Hematopoietic multipotent progenitor cell treated with erythropoietin and hydrocortisone succinate and interleukin-3 and kit ligand, for 4 days (in vitro differentiated cells): Measurements from ENCODE around the gene UQCR10.

Source experiments
- DNase-seq: peaks from one replicate; pipeline ENCODE4 v3.0.0-alpha.2; 2015

UQCR10 gene

GRCh38 chr22:29799217-29799680 lies 32.1 kb downstream of the UQCR10 start:
- DNase-seq: peak; percentile 88

DNA sequence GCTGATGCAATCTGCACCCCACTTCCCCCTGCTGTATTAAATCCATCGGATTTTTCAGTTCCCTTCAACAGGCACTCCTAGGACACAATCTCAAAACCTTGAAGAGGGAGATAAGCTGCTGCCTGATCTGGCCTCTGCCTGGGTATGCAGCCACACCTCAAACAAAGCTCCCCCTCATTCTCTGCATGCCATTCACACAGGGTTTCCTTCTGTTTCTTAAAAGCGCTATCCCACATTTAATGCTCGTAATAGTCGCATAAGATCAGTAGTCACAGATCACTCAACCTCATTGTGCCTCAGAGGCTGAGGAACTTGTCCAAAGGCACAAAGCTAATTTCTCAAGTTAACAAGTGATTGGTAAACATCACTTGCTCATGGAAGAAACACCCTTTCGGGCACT lies 34.0 kb downstream of the UQCR10 start:
- DNase-seq: no peak

DNA sequence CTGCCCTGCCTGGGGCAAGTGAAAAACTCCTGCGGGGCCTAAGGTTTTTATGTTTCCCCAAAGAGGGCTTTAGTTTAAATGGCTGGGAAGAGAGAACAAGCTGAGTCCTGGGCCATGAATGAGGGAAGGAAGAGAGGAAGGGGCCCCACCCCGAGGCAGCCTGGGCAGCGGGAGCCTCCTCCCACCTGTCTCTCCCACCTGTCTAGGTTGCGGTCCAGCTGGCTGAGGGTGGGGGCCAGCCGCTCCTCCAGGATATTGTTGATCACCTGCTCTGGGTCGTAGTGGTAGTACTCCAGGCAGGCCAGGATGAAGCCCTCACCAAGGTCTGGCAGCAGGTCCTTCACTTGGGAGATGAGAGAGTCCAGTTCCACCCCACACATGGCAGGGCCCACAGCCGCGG lies 34.6 kb downstream of the UQCR10 start:
- DNase-seq: no peak

DNA sequence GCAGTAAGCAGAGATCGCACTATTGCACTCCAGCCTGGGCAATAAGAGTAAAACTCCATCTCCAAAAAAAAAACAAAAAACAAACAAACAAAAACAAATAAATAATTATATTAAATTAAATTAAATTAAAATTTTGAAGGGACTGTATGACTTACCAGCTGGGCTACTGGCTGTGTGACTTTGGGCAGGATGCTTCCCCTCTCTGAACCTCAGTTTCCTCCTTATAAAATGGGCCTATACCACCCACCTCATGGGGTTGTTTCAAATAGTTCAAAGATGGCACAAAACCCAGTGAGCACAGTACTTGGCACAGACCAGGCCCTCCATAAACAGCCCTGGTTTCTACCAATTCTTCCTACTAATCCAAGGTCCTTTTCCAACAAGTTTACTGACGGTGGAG lies 36.0 kb downstream of the UQCR10 start:
- no peak for DNase-seq

- DNase-seq: no peak
These were observed 37.8 kb downstream of the UQCR10 start for GRCh38 chr22:29804985-29805384.

DNA sequence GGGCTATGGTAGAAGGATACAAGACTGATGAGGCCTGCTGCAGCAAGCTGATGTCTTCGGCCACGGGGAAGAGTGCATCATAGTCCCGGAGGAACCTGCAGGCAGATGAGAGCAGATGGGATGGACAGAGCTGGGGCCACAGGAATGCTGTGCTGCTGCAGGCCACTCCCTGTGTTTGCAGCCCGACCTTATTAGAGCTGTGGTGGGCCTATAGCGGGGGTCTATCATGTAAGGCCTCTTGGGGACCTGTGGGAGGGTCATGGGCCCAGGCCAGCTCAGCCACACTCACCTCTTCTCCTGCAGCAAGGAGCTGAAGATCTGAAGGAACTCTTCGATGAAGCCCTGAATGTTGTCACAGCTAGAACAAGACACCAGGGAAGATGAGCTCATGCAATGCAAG lies 39.0 kb downstream of the UQCR10 start:
- no peak for DNase-seq

GRCh38 chr22:29810216-29810615 lies 43.0 kb downstream of the UQCR10 start:
- no peak for DNase-seq

GRCh38 chr22:29811377-29811776 lies 44.2 kb downstream of the UQCR10 start:
- no peak for DNase-seq

DNA sequence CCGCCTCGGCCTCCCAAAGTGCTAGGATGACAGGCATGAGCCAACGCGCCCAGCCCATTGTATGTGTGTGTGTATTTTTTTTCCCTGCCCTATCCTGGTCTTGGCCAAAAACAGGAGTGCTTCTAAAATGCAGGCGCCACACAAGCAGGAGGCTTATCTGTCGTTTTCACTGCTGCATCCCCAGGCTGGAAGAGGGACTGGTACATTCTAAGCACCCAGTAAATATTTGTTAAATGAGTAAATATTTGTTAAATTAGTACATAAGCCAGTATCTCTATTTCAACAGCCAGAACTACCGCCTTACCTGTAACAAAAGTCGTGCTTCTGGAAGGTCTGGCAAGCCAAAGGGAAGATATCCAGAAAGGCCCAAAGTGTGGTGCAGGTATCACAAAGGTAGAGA lies 46.0 kb downstream of the UQCR10 start:
- no peak for DNase-seq

DNA sequence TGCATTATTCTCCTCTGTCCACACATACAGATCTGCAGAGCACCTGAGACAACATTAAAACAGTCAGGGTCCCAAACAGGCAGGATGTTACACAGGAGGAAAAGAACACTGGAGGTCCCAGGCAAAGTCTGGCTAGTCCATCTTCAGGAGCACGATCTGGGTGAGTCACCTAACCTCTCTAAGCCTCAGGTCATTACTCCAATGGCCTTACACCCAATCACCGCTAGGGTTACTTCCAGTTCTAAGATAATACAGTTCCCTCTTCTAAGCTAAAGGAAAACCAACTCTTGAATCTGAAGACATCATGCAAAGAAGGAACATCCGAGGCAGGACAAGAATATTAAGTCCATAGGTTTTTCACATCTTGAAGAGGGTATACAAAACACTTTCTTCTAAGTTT lies 46.4 kb downstream of the UQCR10 start:
- DNase-seq: no peak

GRCh38 chr22:29814003-29814402 lies 46.8 kb downstream of the UQCR10 start:
- DNase-seq: no peak

DNA sequence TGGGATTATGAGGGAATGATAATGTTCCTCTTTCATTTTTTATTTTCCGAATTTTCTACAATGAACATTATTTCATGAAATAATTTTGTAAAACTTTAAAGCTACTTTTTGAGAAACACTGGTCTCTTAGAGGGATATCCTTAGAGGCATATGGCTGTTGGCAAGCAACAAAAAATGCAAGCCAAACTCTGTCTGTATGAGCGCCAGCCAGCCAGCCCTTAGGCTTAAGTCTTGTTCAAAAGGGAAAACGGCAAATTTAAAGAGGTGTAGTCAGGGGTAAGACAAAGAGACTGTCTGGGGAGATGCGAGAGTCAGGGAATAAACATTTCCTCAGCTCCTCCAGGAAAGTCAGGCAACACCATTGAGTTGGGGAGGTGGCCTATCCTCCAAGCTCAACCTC lies 48.4 kb downstream of the UQCR10 start:
- DNase-seq: no peak

- no peak for DNase-seq
These were observed 49.0 kb downstream of the UQCR10 start for GRCh38 chr22:29816128-29816527.

- DNase-seq: no peak
These were observed 49.4 kb downstream of the UQCR10 start for GRCh38 chr22:29816539-29816938.

GRCh38 chr22:29816980-29817379 lies 49.8 kb downstream of the UQCR10 start:
- DNase-seq: no peak

DNA sequence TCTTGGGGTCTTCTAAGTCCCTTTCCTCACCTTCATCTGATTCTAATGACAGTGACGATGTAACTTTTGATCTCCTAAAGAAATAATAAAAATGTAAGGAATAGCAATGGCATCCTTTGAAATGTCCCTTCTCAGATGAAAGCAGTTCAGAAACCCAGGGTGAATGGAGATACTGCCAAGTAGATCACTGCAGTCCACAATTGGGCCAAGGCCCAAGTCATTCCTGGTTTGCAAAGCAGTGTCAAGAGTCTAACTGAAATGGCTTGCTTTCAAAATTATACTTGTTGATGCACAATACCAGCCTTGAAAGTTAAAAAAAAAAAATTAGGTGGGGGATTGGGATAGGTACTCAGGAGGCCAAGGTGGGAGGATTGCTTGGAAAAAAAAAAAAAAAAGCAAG lies 50.6 kb downstream of the UQCR10 start:
- DNase-seq: no peak

GRCh38 chr22:29819501-29819900 lies 52.3 kb downstream of the UQCR10 start:
- no peak for DNase-seq
